GM18502 (cell line): ENCODE measurements around the gene REP15.
"Not testable (repeated sequence)": the region's sequence is repeated elsewhere in the genome, so short reads cannot be mapped to it uniquely, and the experiment has no call there.

ENCODE experiments used
- ATAC-seq: cut with Tn5 transposase; IDR thresholded peaks from one replicate; pipeline ENCODE4 v1.9.1; 2021; ENCODE audit warnings: mild to moderate bottlenecking; ENCODE audit not compliant: unreplicated experiment, poor library complexity

The REP15 gene

GRCh38 chr12:27696293-27696652 lies at the start of gene REP15:
REP15 (plus strand) TSS chr12:27696447; CDS start chr12:27696563, 116 bp downstream.
- ATAC-seq, result no peak

- ATAC-seq, result no peak
Measured at GRCh38 chr12:27650011-27650410, 46.2 kb upstream of the REP15 start.

- no peak for ATAC-seq
Measured at GRCh38 chr12:27651201-27651600, 45.0 kb upstream of the REP15 start.

- no peak for ATAC-seq
Measured at GRCh38 chr12:27652174-27652763, 44.0 kb upstream of the REP15 start.

GRCh38 chr12:27653661-27654060 lies 42.6 kb upstream of the REP15 start:
- peak; percentile 67 for ATAC-seq

GRCh38 chr12:27655476-27655875 lies 40.8 kb upstream of the REP15 start:
- ATAC-seq, result not testable (repeated sequence)

GRCh38 chr12:27657296-27657695 lies 39.0 kb upstream of the REP15 start:
- ATAC-seq, result no peak

GRCh38 chr12:27665704-27666103 lies 30.5 kb upstream of the REP15 start:
- no peak for ATAC-seq

- ATAC-seq, result no peak
Measured at GRCh38 chr12:27666510-27666909, 29.7 kb upstream of the REP15 start.

GRCh38 chr12:27667540-27667939 lies 28.7 kb upstream of the REP15 start:
- no peak for ATAC-seq

- ATAC-seq, result no peak
Measured at GRCh38 chr12:27672051-27672450, 24.2 kb upstream of the REP15 start.

- ATAC-seq, result no peak
Measured at GRCh38 chr12:27672643-27673042, 23.6 kb upstream of the REP15 start.

GRCh38 chr12:27673101-27673718 lies 23.0 kb upstream of the REP15 start:
- no peak for ATAC-seq

- ATAC-seq, result no peak
Measured at GRCh38 chr12:27674989-27675388, 21.3 kb upstream of the REP15 start.

- ATAC-seq, result no peak
Measured at GRCh38 chr12:27680619-27681018, 15.6 kb upstream of the REP15 start.

- ATAC-seq, result no peak
Measured at GRCh38 chr12:27682534-27682933, 13.7 kb upstream of the REP15 start.

- ATAC-seq, result no peak
Measured at GRCh38 chr12:27685274-27685673, 11.0 kb upstream of the REP15 start.

GRCh38 chr12:27686147-27686546 lies 10.1 kb upstream of the REP15 start:
- no peak for ATAC-seq

- ATAC-seq, result no peak
Measured at GRCh38 chr12:27688671-27689070, 7.6 kb upstream of the REP15 start.

GRCh38 chr12:27689558-27690180 lies 6.6 kb upstream of the REP15 start:
- ATAC-seq, result no peak

GRCh38 chr12:27693403-27693802 lies 2.8 kb upstream of the REP15 start:
- no peak for ATAC-seq
